Measurements from ENCODE around the gene BSND.

Gene BSND

GRCh38 chr1:55044617-55045397, 46.1 kb downstream of the BSND start:
- no peak for TF ChIP-seq CTCF (conservative IDR thresholded peaks at IDR 0.05; ENCODE audit: control insufficient read depth, insufficient read depth, low read depth, low read length)
- DNase-seq (ENCODE audit: low read depth) = no peak
- H3K4me3 ChIP-seq (ENCODE audit: control insufficient read depth, low read depth, low read length) = no peak overlapping the region

- no peak overlapping the region for H3K4me3 ChIP-seq (ENCODE audit: control insufficient read depth, low read depth, low read length)
- DNase-seq (ENCODE audit: low read depth) = no peak
- no peak for TF ChIP-seq CTCF (conservative IDR thresholded peaks at IDR 0.05; ENCODE audit: control insufficient read depth, insufficient read depth, low read depth, low read length)
These were observed 46.7 kb downstream of the BSND start for GRCh38 chr1:55045430-55045829.

GRCh38 chr1:55046871-55047270, 48.1 kb downstream of the BSND start:
- DNase-seq (ENCODE audit: low read depth) = no peak
- H3K4me3 ChIP-seq (ENCODE audit: control insufficient read depth, low read depth, low read length) = no peak overlapping the region
- no peak for TF ChIP-seq CTCF (conservative IDR thresholded peaks at IDR 0.05; ENCODE audit: control insufficient read depth, insufficient read depth, low read depth, low read length)

GRCh38 chr1:55047611-55048010, 48.9 kb downstream of the BSND start:
- no peak for TF ChIP-seq CTCF (conservative IDR thresholded peaks at IDR 0.05; ENCODE audit: control insufficient read depth, insufficient read depth, low read depth, low read length)
- no peak for DNase-seq (ENCODE audit: low read depth)
- no peak overlapping the region for H3K4me3 ChIP-seq (ENCODE audit: control insufficient read depth, low read depth, low read length)

GRCh38 chr1:55048453-55049270, 49.9 kb downstream of the BSND start:
- no peak for TF ChIP-seq CTCF (conservative IDR thresholded peaks at IDR 0.05; ENCODE audit: control insufficient read depth, insufficient read depth, low read depth, low read length)
- no peak for DNase-seq (ENCODE audit: low read depth)
- H3K4me3 ChIP-seq (ENCODE audit: control insufficient read depth, low read depth, low read length) = no peak overlapping the region

GRCh38 chr1:55049271-55049913, 50.7 kb downstream of the BSND start:
- DNase-seq (ENCODE audit: low read depth) = no peak
- no peak overlapping the region for H3K4me3 ChIP-seq (ENCODE audit: control insufficient read depth, low read depth, low read length)
- TF ChIP-seq CTCF (conservative IDR thresholded peaks at IDR 0.05; ENCODE audit: control insufficient read depth, insufficient read depth, low read depth, low read length) = no peak
